GM19467 (cell line): Measurements from ENCODE around the gene DCBLD1.

ENCODE experiments used
- ATAC-seq: cut with Tn5 transposase; IDR thresholded peaks from one replicate; pipeline ENCODE4 v1.9.1; 2021; ENCODE audit warnings: mild to moderate bottlenecking, moderate library complexity; ENCODE audit not compliant: unreplicated experiment

DCBLD1 gene

GRCh38 chr6:117555262-117555849 is 72.9 kb downstream of the DCBLD1 start:
- ATAC-seq = no peak

DNA sequence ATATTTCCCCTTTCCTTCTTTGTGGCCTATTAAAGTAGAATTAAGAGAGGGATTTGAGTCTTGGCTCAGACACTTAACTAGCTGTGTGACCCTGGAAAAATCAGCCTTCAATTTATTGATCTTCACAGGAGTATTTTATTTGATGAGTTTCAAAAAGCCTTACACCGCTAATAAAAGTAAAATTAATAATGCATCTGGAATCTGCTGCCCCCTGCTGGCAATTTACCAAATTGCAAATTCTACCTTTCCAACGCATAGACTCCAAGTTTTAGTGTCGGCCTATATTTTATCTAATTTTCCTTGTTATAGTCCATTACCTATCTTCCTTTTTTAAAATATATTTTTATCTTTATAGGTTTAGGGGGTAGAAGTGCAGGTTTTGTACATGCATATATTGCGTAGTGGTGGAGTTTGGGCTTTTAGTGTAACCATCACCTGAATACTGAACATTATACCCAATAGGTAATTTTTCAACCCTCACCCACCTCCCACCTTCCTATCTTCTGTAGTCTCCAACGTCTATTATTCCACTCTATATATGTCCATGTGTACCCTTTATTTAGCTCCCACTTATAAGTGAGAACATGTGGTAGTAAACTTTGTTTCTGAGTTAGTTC is 73.5 kb downstream of the DCBLD1 start:
- no peak for ATAC-seq

- no peak for ATAC-seq
These were observed 75.5 kb downstream of the DCBLD1 start for GRCh38 chr6:117557951-117558350.

- ATAC-seq = no peak
These were observed 76.3 kb downstream of the DCBLD1 start for GRCh38 chr6:117558818-117559217.

DNA sequence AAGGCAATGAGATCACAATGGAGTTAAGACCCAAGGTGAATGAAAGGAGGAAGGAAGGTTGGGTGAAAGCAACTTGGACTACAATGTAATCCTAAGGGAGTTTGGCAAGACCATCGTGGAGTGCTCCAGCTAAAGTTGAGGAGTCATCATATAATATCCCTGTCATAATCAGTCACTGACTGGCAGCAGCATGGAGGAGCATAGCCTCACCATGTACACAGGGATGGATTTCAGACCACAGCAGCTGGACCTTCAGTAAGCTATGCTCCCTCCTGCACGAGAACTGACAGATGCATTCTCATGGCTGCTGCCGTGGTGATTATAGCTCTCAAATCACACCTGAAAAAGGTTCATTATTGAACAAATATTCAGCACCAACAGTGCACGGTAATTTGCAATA is 76.8 kb downstream of the DCBLD1 start:
- ATAC-seq = no peak

DNA sequence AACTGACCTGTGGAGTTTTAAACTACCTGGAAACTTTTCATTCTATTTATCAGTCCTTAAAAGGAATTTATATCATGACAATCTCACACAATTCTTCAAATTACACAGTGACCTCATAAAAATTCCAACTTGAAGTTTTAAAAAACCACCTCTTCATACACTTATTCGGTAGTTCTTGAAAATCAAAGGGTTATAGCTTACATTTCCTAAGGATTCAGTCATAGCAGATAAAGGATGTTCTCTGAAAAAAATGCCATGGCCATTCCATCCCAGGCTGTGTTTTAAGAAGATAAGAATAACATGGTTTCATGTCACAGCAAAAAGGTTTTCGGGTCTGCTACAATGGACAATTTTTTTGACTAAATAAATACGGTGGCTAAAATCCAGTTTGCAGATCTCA is 78.7 kb downstream of the DCBLD1 start:
- no peak for ATAC-seq

GRCh38 chr6:117564681-117565080 is 82.2 kb downstream of the DCBLD1 start:
- ATAC-seq = no peak

DNA sequence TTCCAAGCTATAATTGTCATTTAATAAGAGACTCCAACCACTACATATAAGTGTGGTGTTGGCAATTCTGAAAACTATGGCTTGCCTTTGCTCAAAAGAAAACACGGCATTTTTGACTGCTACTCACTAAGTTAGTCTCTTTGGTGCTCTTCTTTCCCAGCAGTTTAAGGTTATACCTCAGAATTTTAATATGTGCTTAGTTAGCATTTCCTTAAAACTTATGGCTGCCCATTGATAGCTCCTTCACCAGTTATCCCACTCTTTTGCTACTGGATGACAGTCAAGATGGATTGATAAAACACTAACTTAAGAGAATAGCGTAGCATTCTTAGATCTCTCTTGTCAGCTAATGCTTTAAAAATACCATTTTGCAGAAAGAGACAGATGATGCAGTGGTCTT is 85.8 kb downstream of the DCBLD1 start:
- ATAC-seq = no peak

GRCh38 chr6:117568831-117569410 is 86.4 kb downstream of the DCBLD1 start:
- no peak for ATAC-seq

DNA sequence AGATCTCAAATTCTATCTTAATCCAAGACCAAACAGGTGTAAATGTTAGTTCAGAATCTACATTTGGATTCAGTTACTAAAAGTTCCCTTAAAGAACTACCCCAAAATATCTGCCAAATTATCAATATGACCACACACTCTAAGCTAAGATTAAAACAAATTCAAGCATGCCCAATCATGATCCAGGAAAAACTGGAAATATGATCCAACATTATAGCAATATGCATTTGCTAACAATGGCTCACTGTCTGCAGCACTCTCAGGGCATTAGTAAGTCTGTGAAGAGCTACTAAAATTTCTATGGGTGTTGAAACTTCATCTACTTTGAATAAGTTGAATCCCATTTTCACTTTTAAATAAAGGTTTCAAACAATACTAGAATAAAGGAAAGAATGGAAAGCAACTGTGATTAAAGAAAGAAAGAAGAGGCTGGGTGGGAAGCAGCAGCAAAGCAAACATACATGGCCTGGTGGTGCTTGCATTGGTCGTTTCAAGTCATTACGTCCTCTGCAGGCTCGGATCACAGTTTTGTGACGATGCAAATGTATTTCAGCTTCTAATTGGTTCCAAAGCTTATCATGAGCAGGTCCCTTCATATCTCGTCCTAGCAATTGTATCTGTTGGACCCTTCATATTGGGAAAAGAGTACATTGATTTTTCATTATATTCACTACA is 90.7 kb downstream of the DCBLD1 start:
- no peak for ATAC-seq

DNA sequence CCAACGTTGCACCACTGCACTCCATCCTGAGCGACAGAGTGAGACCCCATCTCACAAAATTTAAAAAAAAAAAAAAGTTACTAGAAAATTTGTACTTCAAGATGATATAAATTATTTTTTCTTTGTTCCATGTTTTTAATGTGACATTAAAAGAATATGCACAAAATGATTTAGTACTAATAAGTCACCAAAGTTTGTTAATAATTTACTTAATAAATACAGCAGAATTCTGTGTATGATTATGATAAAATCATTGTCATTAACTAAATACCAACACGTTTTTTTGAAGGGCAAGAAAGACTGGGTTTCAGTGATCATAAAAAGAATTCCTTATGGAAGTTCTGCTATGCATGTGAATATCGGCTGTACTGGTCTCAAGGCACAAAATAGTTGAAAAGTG is 91.7 kb downstream of the DCBLD1 start:
- ATAC-seq = no peak

- no peak for ATAC-seq
These were observed 103.2 kb downstream of the DCBLD1 start for GRCh38 chr6:117585647-117586046.

DNA sequence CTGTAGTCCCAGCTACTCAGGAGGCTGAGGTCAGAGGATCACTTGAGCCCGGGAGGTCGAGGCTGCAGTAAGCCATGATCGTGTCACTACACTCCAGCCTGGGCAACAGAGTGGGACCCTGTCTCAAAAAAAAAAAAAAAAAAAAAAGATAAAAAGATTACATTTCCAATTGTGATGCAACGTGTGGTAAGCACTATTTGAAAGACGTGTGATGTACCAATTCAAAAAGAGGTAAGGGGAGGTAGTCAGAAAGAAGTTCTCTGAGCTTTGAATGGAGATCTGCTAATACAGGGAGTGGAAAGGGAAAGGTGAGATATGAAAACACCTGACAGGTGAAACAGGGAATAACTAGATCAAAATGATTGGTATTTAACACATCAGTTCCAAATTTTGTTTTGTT is 108.0 kb downstream of the DCBLD1 start:
- ATAC-seq = no peak

DNA sequence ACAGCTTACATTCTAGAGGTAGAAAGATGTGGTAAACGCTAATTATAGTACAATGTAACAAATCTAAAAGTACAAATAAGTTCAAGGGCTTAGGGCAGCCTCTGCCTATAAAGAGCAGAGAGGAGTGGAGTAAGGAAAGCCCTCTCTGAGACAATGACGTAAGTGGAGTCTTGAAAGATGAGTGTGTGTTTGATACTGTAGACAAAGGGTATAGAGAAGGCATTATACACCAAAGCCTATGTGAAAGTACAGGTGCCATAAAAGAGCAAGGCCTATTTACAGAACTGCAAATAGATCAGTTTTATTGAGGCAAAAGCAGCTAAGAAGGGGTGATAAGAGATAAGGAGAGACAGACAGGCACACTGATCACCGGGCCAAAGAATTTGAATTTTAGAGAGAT is 108.9 kb downstream of the DCBLD1 start:
- no peak for ATAC-seq

DNA sequence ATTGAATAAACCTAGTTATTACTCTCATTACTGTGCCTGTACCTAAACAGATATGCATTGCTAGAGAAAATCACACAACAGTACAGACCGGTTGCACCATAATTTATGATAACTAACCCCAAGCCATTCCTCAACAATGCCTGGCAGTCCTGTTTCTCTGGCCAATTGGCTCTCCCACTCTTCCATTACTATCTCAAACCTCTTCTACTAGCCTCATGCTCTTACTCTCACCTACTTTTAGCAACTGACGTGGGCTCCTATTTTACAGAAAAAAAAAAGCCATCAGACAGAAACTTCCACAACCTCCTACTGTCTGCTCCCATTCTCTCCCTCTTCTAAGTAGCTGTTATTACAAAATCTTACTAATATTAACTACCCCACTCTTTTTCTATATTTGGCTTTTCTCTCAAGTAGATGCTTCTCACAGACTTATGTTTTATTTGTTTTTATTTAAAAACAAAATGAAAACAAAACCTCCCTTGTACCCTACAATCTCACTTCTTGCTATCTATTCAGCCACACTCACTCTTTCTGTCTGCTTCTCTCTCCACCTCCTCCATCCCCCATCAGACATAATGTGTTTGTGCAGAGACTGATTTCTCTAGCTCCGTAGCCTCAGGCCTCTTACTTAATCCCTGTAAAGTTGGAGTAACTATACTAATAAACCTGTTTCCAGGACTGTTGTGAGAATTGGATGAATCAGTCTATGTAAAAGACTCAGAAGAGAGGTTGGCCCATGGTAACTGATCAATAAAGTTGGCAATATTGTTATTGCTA is 110.7 kb downstream of the DCBLD1 start:
- ATAC-seq = no peak

GRCh38 chr6:117595099-117595923 is 112.8 kb downstream of the DCBLD1 start:
- ATAC-seq = no peak

- no peak for ATAC-seq
These were observed 115.3 kb downstream of the DCBLD1 start for GRCh38 chr6:117597755-117598154.
